Stimulated activated naive B cell treated with anti-CD40 and anti-IgM and Interleukin-4, amounts not matched to agents 10 μg/mL and 1 μg/mL and 100 μg/mL, for 72 hours (primary cell): Measurements from ENCODE around the gene ATMIN.
A peak's percentile ranks its signal among the peaks of the same experiment; 100 is the strongest.

ENCODE experiments used
- ATAC-seq, 2 donors: fragments of 150-1000 bp; cut with Tn5 transposase; replicated peaks; 2 replicates each; pipeline ENCODE4 v1.10.0; 2021; ENCODE audit warnings: moderate library complexity in 1 of 2
- DNase-seq: peaks from one replicate; pipeline ENCODE4 v3.0.0; 2021
- H3K27ac Mint-ChIP-seq: one replicate; pipeline ENCODE4 v1.8.0; 2022; ENCODE audit warnings: mild to moderate bottlenecking, mixed read lengths
- H3K27me3 Mint-ChIP-seq, 2 donors: one replicate each; pipeline ENCODE4 v1.8.0; 2022; ENCODE audit warnings: mixed read lengths in 2 of 2
- H3K36me3 Mint-ChIP-seq, 2 donors: one replicate each; pipeline ENCODE4 v1.8.0; 2022; ENCODE audit warnings: mixed read lengths in 2 of 2, mild to moderate bottlenecking in 1 of 2
- H3K4me1 Mint-ChIP-seq, 2 donors: one replicate each; pipeline ENCODE4 v1.8.0; 2022; ENCODE audit warnings: mixed read lengths in 2 of 2, mild to moderate bottlenecking in 1 of 2
- H3K4me3 Mint-ChIP-seq, 2 donors: one replicate each; pipeline ENCODE4 v1.8.0; 2022; ENCODE audit warnings: mild to moderate bottlenecking in 2 of 2, mixed read lengths in 2 of 2, moderate library complexity in 1 of 2
- H3K9me3 Mint-ChIP-seq, 2 donors: one replicate each; pipeline ENCODE4 v1.8.0; 2022; ENCODE audit warnings: mixed read lengths in 2 of 2, mild to moderate bottlenecking in 1 of 2

The ATMIN gene

GRCh38 chr16:81070979-81071378 is 35.3 kb downstream of the ATMIN start:
- no peaks in the 10 kb centered on the region for H3K27me3 Mint-ChIP-seq
- DNase-seq (no peak), ATAC-seq (no peak)
- H3K4me3 Mint-ChIP-seq, result no peak overlapping the region
- no peaks in the 10 kb centered on the region for H3K9me3 Mint-ChIP-seq
- no peak overlapping the region for H3K27ac Mint-ChIP-seq
- no peaks in the 10 kb centered on the region for H3K36me3 Mint-ChIP-seq
- H3K4me1 Mint-ChIP-seq, result no peaks in the 10 kb centered on the region

- no peak overlapping the region for H3K27ac Mint-ChIP-seq
- no peak for DNase-seq
- H3K9me3 Mint-ChIP-seq, result no peaks in the 10 kb centered on the region
Observed at GRCh38 chr16:81071805-81072204, 36.2 kb downstream of the ATMIN start.

GRCh38 chr16:81073560-81074330 is 38.1 kb downstream of the ATMIN start:
- no peak overlapping the region for H3K4me3 Mint-ChIP-seq
- no peaks in the 10 kb centered on the region for H3K9me3 Mint-ChIP-seq
- H3K4me1 Mint-ChIP-seq, result peaks cover 0 to 4% of the 10 kb centered on the region in 2 donors
- H3K27me3 Mint-ChIP-seq, result no peaks in the 10 kb centered on the region
- no peak for DNase-seq
- H3K27ac Mint-ChIP-seq, result no peak overlapping the region
- no peaks in the 10 kb centered on the region for H3K36me3 Mint-ChIP-seq
- no peak for ATAC-seq

More at GRCh38 chr16:81071805-81072204, 36.2 kb downstream of the ATMIN start:
- Mint-ChIP-seq H3K4me3 (no peak overlapping the region), H3K27me3 (no peaks in the 10 kb centered on the region), H3K4me1 (no peaks in the 10 kb centered on the region), H3K36me3 (no peaks in the 10 kb centered on the region)
- no peak for ATAC-seq

GRCh38 chr16:81076566-81077075 is 41.0 kb downstream of the ATMIN start:
- ATAC-seq (peak; percentile 82 to 86), DNase-seq (peak; percentile 85)
- H3K27me3 Mint-ChIP-seq, result no peaks in the 10 kb centered on the region
- H3K9me3 Mint-ChIP-seq, result no peaks in the 10 kb centered on the region
- no peaks in the 10 kb centered on the region for H3K36me3 Mint-ChIP-seq
- H3K4me3 Mint-ChIP-seq, result no peak overlapping the region
- no peak overlapping the region for H3K27ac Mint-ChIP-seq
- H3K4me1 Mint-ChIP-seq, result peaks cover 0 to 4% of the 10 kb centered on the region in 2 donors

GRCh38 chr16:81077076-81077940 is 41.7 kb downstream of the ATMIN start, which contains the start of gene C16orf46:
TSS of gene C16orf46 (minus strand) at chr16:81077238. CDS start at chr16:81063955, 13,283 bp downstream.
- Mint-ChIP-seq H3K9me3 (no peaks in the 10 kb centered on the region), H3K27ac (no peak within 1 kb of the TSS), H3K36me3 (no peaks in the 10 kb centered on the region), H3K4me1 (peaks cover 0 to 4% of the 10 kb centered on the region in 2 donors), H3K27me3 (no peaks in the 10 kb centered on the region), H3K4me3 (no peak within 1 kb of the TSS)
- ATAC-seq, result peak; percentile 94
- DNase-seq, result peak; percentile 98

GRCh38 chr16:81080233-81080632 is 44.6 kb downstream of the ATMIN start:
- no peaks in the 10 kb centered on the region for H3K36me3 Mint-ChIP-seq
- no peak overlapping the region for H3K27ac Mint-ChIP-seq
- H3K4me3 Mint-ChIP-seq, result no peak overlapping the region
- peaks cover 0 to 4% of the 10 kb centered on the region in 2 donors for H3K4me1 Mint-ChIP-seq
- ATAC-seq, result no peak
- H3K27me3 Mint-ChIP-seq, result no peaks in the 10 kb centered on the region
- no peak for DNase-seq
- no peaks in the 10 kb centered on the region for H3K9me3 Mint-ChIP-seq

GRCh38 chr16:81081014-81081413 is 45.4 kb downstream of the ATMIN start:
- peaks cover 0 to 4% of the 10 kb centered on the region in 2 donors for H3K4me1 Mint-ChIP-seq
- H3K36me3 Mint-ChIP-seq, result no peaks in the 10 kb centered on the region
- H3K27ac Mint-ChIP-seq, result no peak overlapping the region
- DNase-seq, result no peak
- no peaks in the 10 kb centered on the region for H3K27me3 Mint-ChIP-seq
- H3K4me3 Mint-ChIP-seq, result no peak overlapping the region
- ATAC-seq, result no peak
- H3K9me3 Mint-ChIP-seq, result no peaks in the 10 kb centered on the region

GRCh38 chr16:81088836-81089235 is 53.2 kb downstream of the ATMIN start:
- ATAC-seq, result no peak
- no peaks in the 10 kb centered on the region for H3K27me3 Mint-ChIP-seq
- no peak for DNase-seq

GRCh38 chr16:81094771-81095251 is 59.2 kb downstream of the ATMIN start:
- Mint-ChIP-seq H3K27ac (peak overlapping the region; percentile 37), H3K27me3 (no peaks in the 10 kb centered on the region), H3K4me1 (peaks cover 12 to 27% of the 10 kb centered on the region in 2 donors), H3K4me3 (peak overlapping the region; percentile 79 to 84), H3K9me3 (peaks cover 0 to 1% of the 10 kb centered on the region in 2 donors), H3K36me3 (peaks cover 3 to 9% of the 10 kb centered on the region in 2 donors)
- ATAC-seq (no peak), DNase-seq (no peak)

More at GRCh38 chr16:81088836-81089235, 53.2 kb downstream of the ATMIN start:
- Mint-ChIP-seq H3K36me3 (peaks cover 12 to 15% of the 10 kb centered on the region in 2 donors), H3K4me1 (peaks cover 4 to 6% of the 10 kb centered on the region in 2 donors), H3K4me3 (no peak overlapping the region), H3K9me3 (no peaks in the 10 kb centered on the region), H3K27ac (no peak overlapping the region)

GRCh38 chr16:81095653-81095952 is 60.0 kb downstream of the ATMIN start:
- H3K27me3 Mint-ChIP-seq, result no peaks in the 10 kb centered on the region
- peak in 1 of 2 donors; percentile 3 for ATAC-seq
- DNase-seq, result no peak
- H3K4me3 Mint-ChIP-seq, result peak overlapping the region; percentile 79 to 84
- H3K36me3 Mint-ChIP-seq, result peaks cover 0 to 5% of the 10 kb centered on the region in 2 donors
- H3K4me1 Mint-ChIP-seq, result peaks cover 12 to 27% of the 10 kb centered on the region in 2 donors
- peaks cover 0 to 1% of the 10 kb centered on the region in 2 donors for H3K9me3 Mint-ChIP-seq
- H3K27ac Mint-ChIP-seq, result peak overlapping the region; percentile 51

GRCh38 chr16:81095953-81096714 is 60.5 kb downstream of the ATMIN start, which contains the start of gene GCSH:
TSS of gene GCSH (minus strand) at chr16:81096395. CDS start at chr16:81096278, 117 bp downstream.
- peaks cover 12 to 27% of the 10 kb centered on the region in 2 donors for H3K4me1 Mint-ChIP-seq
- peaks cover 0 to 1% of the 10 kb centered on the region in 2 donors for H3K9me3 Mint-ChIP-seq

GRCh38 chr16:81096715-81097208 is 61.1 kb downstream of the ATMIN start:
- peaks cover 0 to 5% of the 10 kb centered on the region in 2 donors for H3K36me3 Mint-ChIP-seq
- peak overlapping the region; percentile 74 to 79 for H3K4me3 Mint-ChIP-seq
- H3K4me1 Mint-ChIP-seq, result peaks cover 12 to 27% of the 10 kb centered on the region in 2 donors
- DNase-seq, result no peak
- H3K27me3 Mint-ChIP-seq, result peaks cover 0 to 4% of the 10 kb centered on the region in 2 donors
- peak overlapping the region; percentile 68 for H3K27ac Mint-ChIP-seq
- H3K9me3 Mint-ChIP-seq, result peaks cover 0 to 1% of the 10 kb centered on the region in 2 donors
- ATAC-seq, result no peak

More at GRCh38 chr16:81095953-81096714, 60.5 kb downstream of the ATMIN start, which contains the start of gene GCSH:
- Mint-ChIP-seq H3K36me3 (peaks cover 0 to 5% of the 10 kb centered on the region in 2 donors), H3K27ac (peak within 1 kb of the TSS; percentile 68), H3K4me3 (peak within 1 kb of the TSS; percentile 79 to 84), H3K27me3 (no peaks in the 10 kb centered on the region)
- peak; percentile 99 for DNase-seq
- peak; percentile 98 for ATAC-seq
